Measurements from ENCODE around the gene TMEM100.

- no peak for TF ChIP-seq CTCF (conservative IDR thresholded peaks at IDR 0.05)
- no peak for TF ChIP-seq EZH2 (IDR thresholded peaks at IDR 0.05; ENCODE audit: low read depth)
Observed at GRCh38 chr17:55764610-55765009, 41.9 kb upstream of the TMEM100 start.
